ENCODE measurements around the gene KIR2DL3.
"Not testable (repeated sequence)": the region's sequence is repeated elsewhere in the genome, so short reads cannot be mapped to it uniquely, and the experiment has no call there.

KIR2DL3 gene

GRCh38 chr19:54738306-54738705, at the start of gene KIR2DL3:
TSS of gene KIR2DL3 (plus strand) at chr19:54738513. CDS start at chr19:54738546, 33 bp downstream.
- DNase-seq (ENCODE audit: extremely low read depth in 1 of 2, low read depth in 1 of 2): not testable (repeated sequence)

- no peak for DNase-seq (ENCODE audit: extremely low read depth in 1 of 2, low read depth in 1 of 2)
Measured at GRCh38 chr19:54691582-54692297, 46.6 kb upstream of the KIR2DL3 start.

GRCh38 chr19:54692298-54692615, 46.1 kb upstream of the KIR2DL3 start:
- no peak for DNase-seq (ENCODE audit: extremely low read depth in 1 of 2, low read depth in 1 of 2)

- DNase-seq (ENCODE audit: extremely low read depth in 1 of 2, low read depth in 1 of 2): no peak
Measured at GRCh38 chr19:54694648-54695047, 43.7 kb upstream of the KIR2DL3 start.

DNA sequence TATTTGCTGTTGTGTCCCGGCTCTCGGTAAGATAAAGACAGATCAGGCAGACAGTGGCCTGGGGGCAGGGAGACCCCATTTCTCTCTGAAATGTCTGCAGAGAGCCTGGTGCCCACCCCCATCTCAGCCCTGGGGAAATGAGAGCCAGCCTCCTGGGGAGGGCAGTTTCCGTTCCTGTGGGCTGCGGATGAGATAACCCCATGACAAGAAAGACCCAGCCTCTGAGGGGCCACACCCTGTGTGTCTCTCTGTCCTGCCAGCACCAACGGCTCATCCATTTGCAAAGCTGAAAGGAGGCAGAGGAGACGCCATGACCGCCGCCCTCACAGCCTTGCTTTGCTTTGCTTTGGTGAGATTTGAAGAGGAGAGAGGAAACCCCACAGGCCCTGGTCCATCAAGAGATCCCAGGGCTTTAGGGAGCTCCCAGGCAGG, 42.2 kb upstream of the KIR2DL3 start:
- DNase-seq (ENCODE audit: extremely low read depth in 1 of 2, low read depth in 1 of 2): no peak

DNA sequence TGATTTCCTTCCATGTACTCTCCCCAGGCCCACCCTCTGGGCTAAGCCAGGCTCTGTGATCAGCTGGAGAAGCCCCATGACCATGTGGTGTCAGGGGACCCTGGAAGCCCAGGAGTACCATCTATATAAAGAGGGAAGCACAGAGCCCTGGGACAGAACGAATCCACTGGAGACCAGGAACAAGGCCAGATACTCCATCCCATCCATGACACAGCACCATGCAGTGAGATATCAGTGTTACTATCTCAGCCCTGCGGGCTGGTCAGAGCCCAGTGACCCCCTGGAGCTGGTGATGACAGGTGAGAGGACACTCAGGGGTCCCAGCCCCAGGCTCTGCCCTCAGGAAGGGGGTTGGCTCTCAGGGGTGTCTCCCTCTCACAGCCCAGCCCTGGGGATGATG, 41.5 kb upstream of the KIR2DL3 start:
- DNase-seq (ENCODE audit: extremely low read depth in 1 of 2, low read depth in 1 of 2): no peak

- not testable (repeated sequence) for DNase-seq (ENCODE audit: extremely low read depth in 1 of 2, low read depth in 1 of 2)
Measured at GRCh38 chr19:54697716-54698115, 40.6 kb upstream of the KIR2DL3 start.

DNA sequence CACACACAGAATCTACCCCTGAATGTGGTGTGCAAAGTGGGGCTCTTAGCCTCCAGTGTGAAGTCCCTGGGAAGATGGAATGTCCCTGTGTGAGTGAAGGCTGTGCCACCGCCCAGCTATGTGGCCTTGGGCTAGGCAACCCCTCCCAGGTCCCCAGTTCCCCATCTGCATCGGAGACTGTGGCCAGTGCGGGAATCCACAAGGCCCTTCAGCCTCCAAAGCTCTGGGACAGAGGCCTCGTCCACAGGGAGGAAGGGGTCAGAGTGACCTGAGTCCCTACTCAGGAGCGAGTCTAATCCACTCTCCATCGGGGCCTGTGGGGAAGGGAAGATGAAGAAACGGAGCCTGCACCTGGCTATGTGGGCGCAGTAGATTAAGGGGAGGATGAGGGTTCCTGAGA, 33.4 kb upstream of the KIR2DL3 start:
- DNase-seq (ENCODE audit: extremely low read depth in 1 of 2, low read depth in 1 of 2): no peak

- DNase-seq (ENCODE audit: extremely low read depth in 1 of 2, low read depth in 1 of 2): no peak
Measured at GRCh38 chr19:54707962-54708361, 30.4 kb upstream of the KIR2DL3 start.

DNA sequence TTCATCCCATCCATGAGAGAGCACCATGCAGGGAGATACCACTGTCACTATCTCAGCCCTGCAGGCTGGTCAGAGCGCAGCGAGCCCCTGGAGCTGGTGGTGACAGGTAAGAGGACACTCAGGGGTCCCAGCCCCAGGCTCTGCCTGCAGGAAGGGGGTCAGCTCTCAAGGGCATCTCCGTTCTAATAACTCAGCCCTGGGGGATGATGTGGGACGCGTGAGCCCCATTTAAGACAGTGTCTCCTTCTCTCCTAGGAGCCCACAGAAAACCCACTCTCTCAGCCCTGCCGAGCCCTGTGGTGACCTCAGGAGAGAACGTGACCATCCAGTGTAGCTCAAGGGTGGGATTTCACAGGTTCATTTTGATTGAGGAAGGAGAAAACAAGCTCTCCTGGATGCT, 29.5 kb upstream of the KIR2DL3 start:
- no peak for DNase-seq (ENCODE audit: extremely low read depth in 1 of 2, low read depth in 1 of 2)

DNA sequence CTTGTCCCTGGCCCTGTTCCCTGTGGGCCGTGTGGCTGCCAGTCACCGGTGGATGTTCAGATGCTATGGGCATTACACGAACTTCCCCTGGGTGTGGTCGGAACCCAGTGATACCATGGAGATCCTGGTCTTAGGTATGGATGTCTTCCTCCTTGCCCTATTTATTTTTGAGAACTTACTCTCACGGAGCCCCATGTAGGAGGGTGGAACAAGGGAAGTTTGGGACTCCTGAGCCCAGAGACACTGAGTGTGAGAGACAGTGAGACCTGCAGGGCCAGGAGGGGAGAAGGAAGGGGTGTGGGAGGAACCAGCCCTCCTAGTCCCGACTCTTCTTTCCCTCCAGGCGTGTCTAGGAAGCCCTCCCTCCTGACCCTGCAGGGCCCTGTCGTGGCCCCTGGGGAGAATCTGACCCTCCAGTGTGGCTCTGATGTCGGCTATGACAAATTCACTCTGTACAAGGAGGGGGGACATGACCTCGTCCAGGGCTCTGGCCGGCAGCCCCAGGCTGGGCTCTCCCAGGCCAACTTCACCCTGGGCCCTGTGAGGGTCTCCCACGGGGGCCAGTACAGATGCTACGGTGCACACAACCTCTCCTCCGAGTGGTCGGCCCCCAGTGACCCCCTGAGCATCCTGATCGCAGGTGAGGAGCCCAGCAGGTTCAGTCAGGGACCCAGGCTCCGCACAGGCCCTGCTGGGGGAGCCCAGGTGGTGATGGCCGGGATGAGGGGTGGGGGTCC, 28.9 kb upstream of the KIR2DL3 start:
- DNase-seq (ENCODE audit: extremely low read depth in 1 of 2, low read depth in 1 of 2): no peak

- DNase-seq (ENCODE audit: extremely low read depth in 1 of 2, low read depth in 1 of 2): not testable (repeated sequence)
Measured at GRCh38 chr19:54709956-54710355, 28.4 kb upstream of the KIR2DL3 start.

- no peak for DNase-seq (ENCODE audit: extremely low read depth in 1 of 2, low read depth in 1 of 2)
Measured at GRCh38 chr19:54724142-54724541, 14.2 kb upstream of the KIR2DL3 start, which contains the start of gene KIR3DL3. TSS of gene KIR3DL3 (plus strand) at chr19:54724442. CDS start at chr19:54724497, 55 bp downstream.

GRCh38 chr19:54724644-54725043, 13.7 kb upstream of the KIR2DL3 start:
- DNase-seq (ENCODE audit: extremely low read depth in 1 of 2, low read depth in 1 of 2): no peak

DNA sequence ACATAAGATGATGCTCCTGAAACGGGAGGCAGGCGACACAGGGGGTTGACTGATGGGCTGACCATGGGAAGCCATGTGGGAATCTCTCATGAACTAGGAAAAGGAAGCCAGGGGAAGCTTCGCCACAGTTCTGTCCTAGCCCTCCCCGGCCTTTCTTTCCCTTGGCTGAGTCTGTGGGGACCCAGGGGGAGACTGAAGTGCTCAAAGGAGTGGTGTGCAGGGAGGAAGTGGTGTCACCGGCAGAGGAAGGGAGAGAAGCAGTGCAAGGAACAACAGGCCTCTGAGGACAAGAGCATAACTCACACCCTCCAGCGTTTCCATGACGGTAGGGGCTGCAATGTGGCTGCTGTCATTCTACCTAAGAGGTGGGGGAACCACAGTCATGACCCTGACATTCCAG, 13.0 kb upstream of the KIR2DL3 start:
- DNase-seq (ENCODE audit: extremely low read depth in 1 of 2, low read depth in 1 of 2): no peak

DNA sequence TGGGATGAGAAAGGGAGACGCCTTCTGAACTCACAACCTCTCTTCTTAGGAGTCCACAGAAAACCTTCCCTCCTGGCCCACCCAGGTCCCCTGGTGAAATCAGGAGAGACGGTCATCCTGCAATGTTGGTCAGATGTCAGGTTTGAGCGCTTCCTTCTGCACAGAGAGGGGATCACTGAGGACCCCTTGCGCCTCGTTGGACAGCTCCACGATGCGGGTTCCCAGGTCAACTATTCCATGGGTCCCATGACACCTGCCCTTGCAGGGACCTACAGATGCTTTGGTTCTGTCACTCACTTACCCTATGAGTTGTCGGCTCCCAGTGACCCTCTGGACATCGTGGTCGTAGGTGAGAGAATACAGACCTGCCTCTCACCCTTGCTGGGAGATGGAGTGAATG, 10.8 kb upstream of the KIR2DL3 start:
- no peak for DNase-seq (ENCODE audit: extremely low read depth in 1 of 2, low read depth in 1 of 2)

GRCh38 chr19:54728167-54728566, 10.1 kb upstream of the KIR2DL3 start:
- DNase-seq (ENCODE audit: extremely low read depth in 1 of 2, low read depth in 1 of 2): no peak

- no peak for DNase-seq (ENCODE audit: extremely low read depth in 1 of 2, low read depth in 1 of 2)
Measured at GRCh38 chr19:54729416-54730188, 8.7 kb upstream of the KIR2DL3 start.

GRCh38 chr19:54731191-54731590, 7.1 kb upstream of the KIR2DL3 start:
- no peak for DNase-seq (ENCODE audit: extremely low read depth in 1 of 2, low read depth in 1 of 2)

DNA sequence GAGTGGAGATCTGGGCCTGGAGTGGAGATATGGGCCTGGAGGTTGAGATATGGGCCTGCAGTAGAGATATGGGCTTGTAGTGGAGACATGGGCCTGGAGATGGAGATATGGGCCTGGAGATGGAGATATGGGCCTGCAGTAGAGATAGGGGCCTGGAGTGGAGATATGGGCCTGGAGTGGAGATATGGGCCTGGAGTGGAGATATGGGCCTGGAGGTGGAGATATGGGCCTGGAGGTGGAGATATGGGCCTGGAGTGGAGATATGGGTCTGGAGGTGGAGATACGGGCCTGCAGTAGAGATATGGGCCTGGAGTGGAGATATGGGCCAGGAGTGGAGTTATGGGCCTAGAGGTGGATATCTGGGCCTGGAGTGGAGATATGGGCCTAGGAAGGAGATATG, 402 bp downstream of the KIR2DL3 start:
- no peak for DNase-seq (ENCODE audit: extremely low read depth in 1 of 2, low read depth in 1 of 2)

DNA sequence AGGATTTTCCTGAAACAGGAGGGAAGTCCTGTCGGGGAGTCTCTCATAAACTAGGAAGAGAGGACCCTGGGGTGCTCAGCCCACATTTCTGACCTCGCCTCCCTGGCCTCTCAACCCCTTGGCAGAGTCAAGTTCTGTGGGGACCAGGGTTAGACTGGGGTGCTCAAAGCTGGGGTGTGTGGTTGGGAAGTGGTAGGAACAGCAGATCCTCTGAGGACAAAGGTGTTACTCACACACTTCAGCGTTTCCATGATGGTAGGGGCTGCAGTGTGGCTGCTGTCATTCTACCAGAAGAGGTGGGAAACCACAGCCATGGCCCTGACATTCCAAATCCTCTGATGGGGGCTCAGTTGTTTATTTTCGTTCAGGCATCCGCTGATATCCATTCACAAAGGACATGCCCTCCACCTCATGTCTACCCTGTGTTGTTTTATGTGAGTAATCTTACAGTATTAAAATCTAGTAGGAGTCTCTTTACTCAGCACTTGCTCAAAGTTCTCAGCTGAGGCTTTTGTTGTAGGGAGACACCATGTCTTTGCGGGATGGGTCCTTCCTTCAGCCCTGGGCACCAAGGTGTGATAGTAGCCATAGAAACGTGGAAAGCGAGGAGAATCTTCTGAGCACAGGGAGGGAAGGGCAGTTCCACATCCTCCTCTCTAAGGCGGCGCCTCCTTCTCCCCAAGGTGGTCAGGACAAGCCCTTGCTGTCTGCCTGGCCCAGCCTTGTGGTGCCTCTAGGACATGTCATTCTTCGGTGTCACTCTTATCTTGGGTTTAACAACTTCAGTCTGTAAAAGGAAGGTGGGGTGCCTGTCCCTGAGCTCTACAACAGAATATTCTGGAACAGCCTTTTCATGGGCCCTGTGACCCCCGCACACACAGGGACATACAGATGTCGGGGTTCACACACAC, 1.5 kb downstream of the KIR2DL3 start:
- DNase-seq (ENCODE audit: extremely low read depth in 1 of 2, low read depth in 1 of 2): no peak

All from stimulated activated CD8-positive, alpha-beta memory T cell treated with anti-CD3 and anti-CD28 coated beads, Interleukin-7, amount 100 ng/mL, for 48 hours (primary cell).